ENCODE results near the gene COL23A1.
A peak's percentile ranks its signal among the peaks of the same experiment; 100 is the strongest.

The COL23A1 gene

GRCh38 chr5:178232124-178232919, 357.9 kb downstream of the COL23A1 start, which contains the start of gene PHYKPL (continued):
- peak; percentile 24; the same call in 1 of the 2 replicates for TF ChIP-seq ZBTB6 (tag by site-specific recombination; IDR thresholded peaks at IDR 0.05)
- peak; percentile 17; the same call in 1 of the 2 replicates for TF ChIP-seq ZNF660 (tag by site-specific recombination; IDR thresholded peaks at IDR 0.05)
- TF ChIP-seq ZNF114 (tag by site-specific recombination; IDR thresholded peaks at IDR 0.05), result no peak
- TF ChIP-seq ZNF121 (tag by site-specific recombination; IDR thresholded peaks at IDR 0.05), result peak; percentile 94
- TF ChIP-seq ZNF354C (tag by site-specific recombination; IDR thresholded peaks at IDR 0.05; ENCODE audit: borderline replicate concordance, low read depth), result no peak
- peak; percentile 83 for TF ChIP-seq KLF9 (tag by site-specific recombination; IDR thresholded peaks at IDR 0.05; ENCODE audit: low read depth)
- TF ChIP-seq ZNF19 (tag by site-specific recombination; IDR thresholded peaks at IDR 0.05; ENCODE audit: low read depth), result no peak
- TF ChIP-seq ZNF138 (tag by site-specific recombination; IDR thresholded peaks at IDR 0.05; ENCODE audit: borderline replicate concordance), result no peak
- TF ChIP-seq ZNF629 (tag by site-specific recombination; IDR thresholded peaks at IDR 0.05), result 0 out of 2 replicates have a peak, but pooled peaks have one; percentile 42
- TF ChIP-seq ZNF48 (tag by site-specific recombination; IDR thresholded peaks at IDR 0.05), result no peak
- peak; percentile 48; the same call in 1 of the 2 replicates for TF ChIP-seq SCRT2 (tag by site-specific recombination; IDR thresholded peaks at IDR 0.05)
- TF ChIP-seq KLF17 (tag by site-specific recombination; IDR thresholded peaks at IDR 0.05), result peak; percentile 47; the same call in 1 of the 2 replicates
- peak; percentile 56 for TF ChIP-seq PATZ1 (tag by site-specific recombination; IDR thresholded peaks at IDR 0.05)
- no peak for TF ChIP-seq ZNF580 (tag by site-specific recombination; IDR thresholded peaks at IDR 0.05)
- peak; percentile 67 for TF ChIP-seq CTCF (tag by site-specific recombination; IDR thresholded peaks at IDR 0.05)
- TF ChIP-seq ZBTB26 (tag by site-specific recombination; optimal IDR thresholded peaks at IDR 0.05), result peak; percentile 91
- TF ChIP-seq GLI4 (tag by site-specific recombination; IDR thresholded peaks at IDR 0.05), result 0 out of 2 replicates have a peak, but pooled peaks have one; percentile 66

Measured in HEK293 (cell line).